GM23248 (cell line): ENCODE results near the gene ST6GAL2. TPM values are rescaled to one million over a fixed set of nuclear protein-coding genes. Genes with fewer than 3 reads are reported as not detected.

Source experiments
- DNase-seq: peaks from one replicate; pipeline ENCODE4 v3.0.0-alpha.2; 2015
- H2AFZ ChIP-seq: fragments of 200-600 bp; sonication (generic); 2 replicates; pipeline ENCODE4 v1.6.1; 2016; ENCODE audit warnings: antibody characterized with exemption
- H3F3A ChIP-seq: fragments of 200-600 bp; sonication (generic); 2 replicates; pipeline ENCODE4 v1.6.1; 2016; ENCODE audit warnings: mild to moderate bottlenecking, antibody characterized with exemption, mixed run types; ENCODE audit not compliant: insufficient read depth
- H3K27ac ChIP-seq: fragments of 200-600 bp; sonication (generic); 2 replicates; pipeline ENCODE4 v1.5.1; 2016; ENCODE audit warnings: mild to moderate bottlenecking
- H3K27me3 ChIP-seq: fragments of 200-600 bp; sonication (generic); replicated peaks from 2 replicates; pipeline ENCODE4 v1.6.1; 2016; ENCODE audit warnings: mild to moderate bottlenecking; ENCODE audit not compliant: insufficient read depth
- H3K36me3 ChIP-seq: fragments of 200-600 bp; sonication (generic); 2 replicates; pipeline ENCODE4 v1.6.1; 2016; ENCODE audit warnings: low read depth, mild to moderate bottlenecking
- H3K4me1 ChIP-seq: fragments of 200-600 bp; sonication (generic); 2 replicates; pipeline ENCODE4 v1.6.1; 2016; ENCODE audit warnings: mild to moderate bottlenecking; ENCODE audit not compliant: insufficient read depth
- H3K4me2 ChIP-seq: fragments of 200-600 bp; sonication (generic); one replicate; pipeline ENCODE4 v1.6.1; 2016; ENCODE audit warnings: mild to moderate bottlenecking; ENCODE audit not compliant: unreplicated experiment
- H3K4me3 ChIP-seq: fragments of 200-600 bp; sonication (generic); 2 replicates; pipeline ENCODE4 v1.5.1; 2016; ENCODE audit warnings: mild to moderate bottlenecking
- H3K79me2 ChIP-seq: fragments of 200-600 bp; sonication (generic); 2 replicates; pipeline ENCODE4 v1.6.1; 2016; ENCODE audit warnings: mild to moderate bottlenecking; ENCODE audit not compliant: insufficient read depth
- H3K9ac ChIP-seq: fragments of 200-600 bp; sonication (generic); 2 replicates; pipeline ENCODE4 v1.6.1; 2016; ENCODE audit warnings: mild to moderate bottlenecking
- H3K9me2 ChIP-seq: fragments of 200-600 bp; sonication (generic); 2 replicates; pipeline ENCODE4 v1.6.1; 2016; ENCODE audit warnings: mixed run types, mild to moderate bottlenecking, moderate library complexity; ENCODE audit not compliant: insufficient read depth
- H3K9me3 ChIP-seq: fragments of 200-600 bp; sonication (generic); one replicate; pipeline ENCODE4 v1.6.1; 2017; ENCODE audit warnings: low read depth
- H4K20me1 ChIP-seq: fragments of 200-600 bp; sonication (generic); 2 replicates; pipeline ENCODE4 v1.6.0; 2016; ENCODE audit not compliant: insufficient read depth
- EZH2 ChIP-seq: fragments of 200-600 bp; sonication (generic); IDR thresholded peaks from 2 replicates; pipeline ENCODE4 v1.6.1; 2018; ENCODE audit warnings: antibody characterized with exemption, mild to moderate bottlenecking; ENCODE audit not compliant: insufficient read depth, poor library complexity, severe bottlenecking
- EZH2phosphoT487 ChIP-seq: fragments of 200-600 bp; sonication (generic); IDR thresholded peaks from 2 replicates; pipeline ENCODE4 v1.6.1; 2018; ENCODE audit warnings: antibody characterized with exemption, moderate library complexity, mild to moderate bottlenecking, low read depth; ENCODE audit not compliant: insufficient read depth
- WGBS, 2 experiments: methylation state at CpG; one replicate each; pipeline ENCODE4 v1.1.6; 2015 to 2017; ENCODE audit warnings: low lambda C conversion rate in 2 of 2, low coverage in 1 of 2; ENCODE audit errors: missing lambda C conversion rate in 2 of 2; 5-methylcytosine and 5-hydroxymethylcytosine counted together
- in situ Hi-C: fragments of 300-500 bp; cut with MboI; formaldehyde crosslinking; loops from 2 replicates; pipeline ENCODE4 v1.15.0; 2020
- polyA plus RNA-seq: library from polyadenylated mRNA; unstranded; fragments of >200 nt; fragmentation: Nextera tagmentation; extraction: Ambion mirVana; gene quantifications from 2 replicates; pipeline ENCODE4 v1.2.1, GENCODE V29; 2016
- total RNA-seq: library from RNA; depleted of rRNA; stranded (reverse); fragments of >200 nt; shearing (Covaris generic); gene quantifications from 2 replicates; pipeline ENCODE4 v1.2.3, GENCODE V29; 2014

The ST6GAL2 gene
- total and polyA plus RNA-seq, 2 experiments from 2014 or later = not detected

DNA sequence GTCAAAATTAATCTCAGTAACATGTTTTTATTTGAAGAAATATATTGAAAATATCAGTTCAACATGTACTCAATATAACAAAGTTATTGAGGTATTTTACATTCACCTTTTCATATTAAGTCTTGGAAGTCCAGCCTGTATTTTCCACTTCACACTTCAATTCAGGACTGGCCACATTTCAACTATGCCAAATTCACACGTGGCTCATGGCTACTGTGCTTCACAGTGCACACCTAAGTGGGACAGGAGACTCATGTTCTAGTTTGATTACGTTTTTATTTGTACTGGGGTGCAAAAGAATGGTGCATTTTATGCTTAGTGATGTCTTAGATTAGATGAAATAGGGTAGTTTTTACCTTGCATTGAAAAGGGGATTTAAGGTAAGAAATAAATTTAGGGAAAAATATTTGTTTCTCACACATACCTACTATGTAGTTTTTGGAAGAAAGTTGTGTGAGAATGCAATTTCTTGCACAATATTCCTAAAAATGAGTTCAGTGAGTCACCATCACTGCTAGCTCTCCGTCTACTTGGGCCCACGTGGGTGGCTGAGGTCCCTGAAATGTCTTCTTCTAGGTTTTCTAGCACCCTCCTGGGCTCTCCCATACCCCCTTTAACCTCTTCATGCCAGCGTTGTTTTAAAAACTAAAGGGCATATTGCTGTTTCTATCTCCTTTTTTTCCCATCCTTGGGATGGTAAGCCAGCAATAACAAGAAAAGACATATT lies 87.0 kb downstream of the ST6GAL2 start:
- Histone ChIP-seq H3K36me3 (no peaks in the 10 kb centered on the region), H3K4me1 (no peaks in the 10 kb centered on the region), H3K27me3 (no peaks in the 10 kb centered on the region), H2AFZ (no peak overlapping the region), H3K4me2 (no peak overlapping the region), H3K4me3 (no peak overlapping the region), H3K9ac (no peak overlapping the region), H3F3A (no peaks in the 10 kb centered on the region), H3K79me2 (no peaks in the 10 kb centered on the region), H4K20me1 (no peaks in the 10 kb centered on the region), H3K27ac (no peak overlapping the region), H3K9me2 (no peaks in the 10 kb centered on the region), H3K9me3 (no peaks in the 10 kb centered on the region)
- in situ Hi-C loops = no loop called here
- WGBS, 2 experiments = 11 to 12% methylated on average over 5 of the region's 5 CpGs
- TF ChIP-seq EZH2phosphoT487 = no peak
- TF ChIP-seq EZH2 = no peak
- peak; percentile 12 for DNase-seq

DNA sequence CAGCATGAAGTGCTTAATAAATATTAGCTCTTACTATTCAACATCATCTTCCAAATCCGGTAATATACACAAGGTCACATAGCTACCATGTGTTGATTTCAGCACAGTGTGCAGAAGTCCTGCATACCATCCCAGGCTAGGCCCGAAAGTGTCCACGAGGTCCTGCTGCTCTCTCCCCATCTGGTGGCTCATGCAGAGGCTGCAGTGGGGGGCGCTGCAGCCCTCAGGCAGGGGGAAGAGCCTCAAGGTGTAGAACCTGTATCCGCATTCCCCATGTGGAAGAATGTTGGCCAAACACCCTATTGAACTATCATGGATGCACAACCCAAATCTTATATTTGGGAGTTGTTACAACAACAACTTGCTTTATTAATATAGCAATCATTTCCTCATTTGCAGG lies 88.5 kb downstream of the ST6GAL2 start:
- TF ChIP-seq EZH2 = no peak
- no peak overlapping the region for H3K9ac ChIP-seq
- no peak overlapping the region for H3K27ac ChIP-seq
- no peaks in the 10 kb centered on the region for H3K27me3 ChIP-seq
- WGBS, 2 experiments = 49 to 54% methylated on average over 5 of the region's 5 CpGs
- H3K9me3 ChIP-seq = no peaks in the 10 kb centered on the region
- DNase-seq = no peak
- no peaks in the 10 kb centered on the region for H4K20me1 ChIP-seq
- no peaks in the 10 kb centered on the region for H3K79me2 ChIP-seq
- no peaks in the 10 kb centered on the region for H3K36me3 ChIP-seq
- in situ Hi-C loops = no loop called here
- H3F3A ChIP-seq = no peaks in the 10 kb centered on the region
- H3K4me1 ChIP-seq = no peaks in the 10 kb centered on the region
- H3K4me3 ChIP-seq = no peak overlapping the region
- no peaks in the 10 kb centered on the region for H3K9me2 ChIP-seq
- H3K4me2 ChIP-seq = no peak overlapping the region
- H2AFZ ChIP-seq = no peak overlapping the region

DNA sequence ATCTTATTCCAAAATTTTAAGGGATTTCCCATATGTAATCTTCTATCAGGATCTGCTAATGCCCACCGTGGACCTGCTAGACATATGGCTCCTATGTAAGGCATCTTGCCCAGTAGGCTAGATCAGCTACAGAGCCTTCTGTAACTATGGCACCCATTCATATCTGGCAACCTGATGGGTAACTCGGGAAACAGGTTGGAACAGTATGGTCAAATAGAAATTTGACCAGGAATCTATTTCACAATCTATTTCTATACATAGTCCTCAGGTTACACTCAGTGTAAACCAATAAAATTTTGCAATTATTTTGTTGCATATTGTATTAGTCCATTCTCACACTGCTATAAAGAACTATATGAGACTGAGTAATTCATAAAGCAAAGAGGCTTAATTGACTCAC lies 93.3 kb downstream of the ST6GAL2 start:
- Histone ChIP-seq H2AFZ (no peak overlapping the region), H3K4me2 (no peak overlapping the region), H3K4me1 (no peaks in the 10 kb centered on the region), H3K9me3 (no peaks in the 10 kb centered on the region), H3K9me2 (no peaks in the 10 kb centered on the region), H3F3A (no peaks in the 10 kb centered on the region), H4K20me1 (no peaks in the 10 kb centered on the region), H3K9ac (no peak overlapping the region), H3K36me3 (no peaks in the 10 kb centered on the region), H3K79me2 (no peaks in the 10 kb centered on the region), H3K27me3 (no peaks in the 10 kb centered on the region), H3K27ac (no peak overlapping the region), H3K4me3 (no peak overlapping the region)
- 19 to 28% methylated on average over 2 of the region's 2 CpGs for WGBS, 2 experiments
- in situ Hi-C loops = no loop called here
- DNase-seq = no peak
- TF ChIP-seq EZH2 = no peak
- TF ChIP-seq EZH2phosphoT487 = no peak

DNA sequence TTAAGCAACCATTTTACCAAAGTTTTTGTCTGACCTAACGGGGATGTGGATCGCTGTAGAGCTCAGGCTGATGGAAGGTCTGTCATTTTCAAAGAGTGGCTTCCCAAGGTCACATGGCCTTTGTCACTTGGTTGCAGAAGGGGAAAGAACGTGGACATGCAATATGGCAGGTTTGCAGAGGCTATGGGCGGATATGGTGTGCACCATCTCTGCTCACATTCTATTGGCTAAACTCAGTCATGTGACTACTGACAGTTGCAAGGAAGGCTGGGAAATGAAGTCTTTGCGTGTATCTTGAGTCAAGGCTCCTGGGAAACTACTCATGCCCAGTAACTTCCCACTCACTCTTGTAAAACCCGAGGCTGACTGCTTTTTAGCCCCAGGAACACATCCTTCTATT lies 96.8 kb downstream of the ST6GAL2 start:
- WGBS, 2 experiments = 34 to 38% methylated on average over 6 of the region's 6 CpGs

More for the DNA sequence above, 96.8 kb downstream of the ST6GAL2 start:
- no peak overlapping the region for H3K4me2 ChIP-seq
- no peak overlapping the region for H2AFZ ChIP-seq
- no peak overlapping the region for H3K27ac ChIP-seq
- no peaks in the 10 kb centered on the region for H3K4me1 ChIP-seq
- H3K9me2 ChIP-seq = no peaks in the 10 kb centered on the region
- no peak for TF ChIP-seq EZH2
- TF ChIP-seq EZH2phosphoT487 = no peak
- H3K9me3 ChIP-seq = no peaks in the 10 kb centered on the region
- in situ Hi-C loops = no loop called here
- no peaks in the 10 kb centered on the region for H3K79me2 ChIP-seq
- no peaks in the 10 kb centered on the region for H4K20me1 ChIP-seq
- no peaks in the 10 kb centered on the region for H3K27me3 ChIP-seq
- H3F3A ChIP-seq = no peaks in the 10 kb centered on the region
- H3K4me3 ChIP-seq = no peak overlapping the region
- H3K36me3 ChIP-seq = no peaks in the 10 kb centered on the region
- peak; percentile 6 for DNase-seq
- H3K9ac ChIP-seq = no peak overlapping the region
